OCI-LY1 (cell line): Measurements from ENCODE around the gene CLK3.
A peak's percentile ranks its signal among the peaks of the same experiment; 100 is the strongest.

Experiments used
- H2AFZ ChIP-seq: fragments of 200-600 bp; sonication (generic), shearing (Covaris generic); 2 replicates; pipeline ENCODE4 v1.6.0; 2014; ENCODE audit warnings: antibody characterized with exemption, mild to moderate bottlenecking, low read length
- H3F3A ChIP-seq: fragments of 200-600 bp; sonication (generic), shearing (Covaris generic); 2 replicates; pipeline ENCODE4 v1.6.0; 2014; ENCODE audit warnings: mild to moderate bottlenecking, antibody characterized with exemption, low read length, moderate library complexity; ENCODE audit not compliant: insufficient read depth
- H3K27ac ChIP-seq: fragments of 200-600 bp; sonication (generic); 2 replicates; pipeline ENCODE4 v1.5.1; 2014; ENCODE audit warnings: low read length, mixed run types, mild to moderate bottlenecking, low read depth; ENCODE audit not compliant: poor library complexity, severe bottlenecking
- H3K27me3 ChIP-seq: fragments of 200-600 bp; sonication (generic); 2 replicates; pipeline ENCODE4 v1.6.0; 2014; ENCODE audit warnings: antibody characterized with exemption, mild to moderate bottlenecking, low read length, moderate library complexity; ENCODE audit not compliant: insufficient read depth
- H3K36me3 ChIP-seq: fragments of 200-600 bp; sonication (generic); 2 replicates; pipeline ENCODE4 v1.6.1; 2014; ENCODE audit warnings: mild to moderate bottlenecking, antibody characterized with exemption, low read length, moderate library complexity, mixed read lengths; ENCODE audit not compliant: insufficient read depth
- H3K4me1 ChIP-seq: fragments of 200-600 bp; sonication (generic); 2 replicates; pipeline ENCODE4 v1.5.1; 2014; ENCODE audit warnings: mild to moderate bottlenecking, low read length, moderate library complexity; ENCODE audit not compliant: insufficient read depth, severe bottlenecking
- H3K4me2 ChIP-seq: fragments of 200-600 bp; sonication (generic), shearing (Covaris generic); 2 replicates; pipeline ENCODE4 v1.6.1; 2014; ENCODE audit warnings: low read length
- H3K4me3 ChIP-seq: fragments of 200-600 bp; sonication (generic); 2 replicates; pipeline ENCODE4 v1.5.1; 2014; ENCODE audit warnings: low read length, low read depth, mild to moderate bottlenecking, mixed read lengths; ENCODE audit not compliant: poor library complexity, severe bottlenecking
- H3K79me2 ChIP-seq: fragments of 200-600 bp; shearing (Covaris generic); 2 replicates; pipeline ENCODE4 v1.6.1; 2016; ENCODE audit warnings: mixed run types, low read length, mixed read lengths; ENCODE audit not compliant: insufficient read depth
- H3K9ac ChIP-seq: fragments of 200-600 bp; sonication (generic), shearing (Covaris generic); 2 replicates; pipeline ENCODE4 v1.6.1; 2014; ENCODE audit warnings: mild to moderate bottlenecking, low read length, mixed read lengths
- H3K9me2 ChIP-seq: fragments of 200-600 bp; sonication (generic), shearing (Covaris generic); 2 replicates; pipeline ENCODE4 v1.6.1; 2014; ENCODE audit warnings: low read depth, mild to moderate bottlenecking, low read length, mixed read lengths
- H3K9me3 ChIP-seq: fragments of 200-600 bp; shearing (Covaris generic); 2 replicates; pipeline ENCODE4 v1.6.1; 2014; ENCODE audit warnings: low read length, mixed read lengths
- H4K20me1 ChIP-seq: fragments of 200-600 bp; sonication (generic), shearing (Covaris generic); 2 replicates; pipeline ENCODE4 v1.6.0; 2016; ENCODE audit warnings: mild to moderate bottlenecking, low read length; ENCODE audit not compliant: insufficient read depth
- EZH2 ChIP-seq: fragments of 200-600 bp; sonication (generic), shearing (Covaris generic); IDR thresholded peaks from 2 replicates; pipeline ENCODE4 v1.8.0; 2017; ENCODE audit warnings: borderline replicate concordance, mixed run types, mild to moderate bottlenecking, antibody characterized with exemption, low read length, moderate library complexity, mixed read lengths
- TF ChIP-seq, protein P1 (sequence below): fragments of 200-600 bp; sonication (generic), shearing (Covaris generic); IDR thresholded peaks from 2 replicates; pipeline ENCODE4 v1.5.1; 2017; ENCODE audit warnings: mild to moderate bottlenecking, antibody characterized with exemption, low read length, moderate library complexity, mixed read lengths

Gene CLK3

GRCh38 chr15:74619916-74620635, 4.4 kb downstream of the CLK3 start:
- peaks cover 18% of the 10 kb centered on the region for H3K4me1 ChIP-seq
- TF ChIP-seq EZH2 = no peak
- TF ChIP-seq, protein P1, sequence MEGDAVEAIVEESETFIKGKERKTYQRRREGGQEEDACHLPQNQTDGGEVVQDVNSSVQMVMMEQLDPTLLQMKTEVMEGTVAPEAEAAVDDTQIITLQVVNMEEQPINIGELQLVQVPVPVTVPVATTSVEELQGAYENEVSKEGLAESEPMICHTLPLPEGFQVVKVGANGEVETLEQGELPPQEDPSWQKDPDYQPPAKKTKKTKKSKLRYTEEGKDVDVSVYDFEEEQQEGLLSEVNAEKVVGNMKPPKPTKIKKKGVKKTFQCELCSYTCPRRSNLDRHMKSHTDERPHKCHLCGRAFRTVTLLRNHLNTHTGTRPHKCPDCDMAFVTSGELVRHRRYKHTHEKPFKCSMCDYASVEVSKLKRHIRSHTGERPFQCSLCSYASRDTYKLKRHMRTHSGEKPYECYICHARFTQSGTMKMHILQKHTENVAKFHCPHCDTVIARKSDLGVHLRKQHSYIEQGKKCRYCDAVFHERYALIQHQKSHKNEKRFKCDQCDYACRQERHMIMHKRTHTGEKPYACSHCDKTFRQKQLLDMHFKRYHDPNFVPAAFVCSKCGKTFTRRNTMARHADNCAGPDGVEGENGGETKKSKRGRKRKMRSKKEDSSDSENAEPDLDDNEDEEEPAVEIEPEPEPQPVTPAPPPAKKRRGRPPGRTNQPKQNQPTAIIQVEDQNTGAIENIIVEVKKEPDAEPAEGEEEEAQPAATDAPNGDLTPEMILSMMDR = no peak
- no peaks in the 10 kb centered on the region for H3K27me3 ChIP-seq
- H3K4me3 ChIP-seq = no peak overlapping the region
- no peaks in the 10 kb centered on the region for H3K9me3 ChIP-seq
- no peaks in the 10 kb centered on the region for H3F3A ChIP-seq
- peaks cover 31% of the 10 kb centered on the region for H3K79me2 ChIP-seq
- H3K27ac ChIP-seq = no peak overlapping the region
- H3K36me3 ChIP-seq = peaks cover 57% of the 10 kb centered on the region
- no peak overlapping the region for H3K4me2 ChIP-seq
- H3K9ac ChIP-seq = no peak overlapping the region
- H3K9me2 ChIP-seq = no peaks in the 10 kb centered on the region
- H4K20me1 ChIP-seq = no peaks in the 10 kb centered on the region
- H2AFZ ChIP-seq = no peak overlapping the region

DNA sequence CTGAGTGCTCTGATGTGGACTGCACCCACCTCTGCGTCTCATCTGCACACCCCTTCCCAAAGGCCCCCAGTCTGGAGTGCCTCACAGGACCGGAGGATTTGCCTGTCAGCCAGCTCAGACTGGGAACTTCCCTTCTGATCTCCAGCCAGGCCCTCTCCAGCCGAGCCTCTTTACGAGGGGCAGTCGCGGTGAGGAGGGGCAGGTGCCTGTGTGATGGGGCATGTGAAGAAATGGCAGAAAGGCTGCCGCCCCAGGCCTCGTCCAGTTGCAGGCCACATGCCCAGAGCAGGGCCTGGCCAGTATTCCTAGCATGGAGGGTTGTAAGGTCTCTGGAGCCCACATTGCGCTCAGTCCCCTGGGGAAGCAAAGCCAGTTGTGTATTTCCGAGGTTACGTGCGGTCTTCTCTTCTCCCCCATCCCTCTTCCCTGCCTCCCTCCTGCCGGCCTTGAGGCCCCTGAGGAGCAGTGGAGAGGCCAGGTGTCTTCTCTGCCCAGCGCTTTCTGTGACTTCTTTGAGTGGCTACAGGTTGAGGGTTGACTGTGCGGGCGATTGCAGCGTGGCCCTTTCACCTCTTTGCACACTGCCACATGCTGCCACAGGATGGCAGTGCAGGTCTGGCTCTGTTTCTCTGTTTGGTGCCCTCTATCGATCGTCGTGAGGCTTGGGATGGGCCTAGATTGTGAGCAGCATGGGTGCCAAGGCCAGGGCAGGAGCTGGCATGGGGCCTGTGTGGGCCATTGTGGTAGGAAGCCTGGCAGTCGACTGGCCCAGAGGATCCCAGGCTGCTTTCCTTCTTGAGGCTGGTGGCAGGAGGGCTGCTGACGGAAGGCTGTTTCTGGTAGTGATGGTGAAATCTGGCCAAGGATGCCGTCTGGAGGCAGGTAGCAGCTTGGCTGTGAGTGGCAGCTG, 5.3 kb downstream of the CLK3 start:
- TF ChIP-seq, protein P1 = peak; percentile 100
- TF ChIP-seq EZH2 = no peak
- Histone ChIP-seq H3K79me2 (peaks cover 30% of the 10 kb centered on the region), H3F3A (no peaks in the 10 kb centered on the region), H3K9me3 (no peaks in the 10 kb centered on the region), H3K36me3 (peaks cover 65% of the 10 kb centered on the region), H3K4me2 (no peak overlapping the region), H3K4me3 (no peak overlapping the region), H3K9me2 (no peaks in the 10 kb centered on the region), H4K20me1 (no peaks in the 10 kb centered on the region), H3K27me3 (no peaks in the 10 kb centered on the region), H3K9ac (no peak overlapping the region), H3K4me1 (peaks cover 26% of the 10 kb centered on the region), H2AFZ (no peak overlapping the region), H3K27ac (no peak overlapping the region)

- Histone ChIP-seq H3K9me2 (no peaks in the 10 kb centered on the region), H3K9me3 (no peaks in the 10 kb centered on the region), H3K9ac (no peak overlapping the region), H3K27me3 (no peaks in the 10 kb centered on the region), H3K79me2 (peaks cover 24% of the 10 kb centered on the region), H2AFZ (no peak overlapping the region), H4K20me1 (no peaks in the 10 kb centered on the region), H3K36me3 (peaks cover 71% of the 10 kb centered on the region), H3K27ac (no peak overlapping the region), H3K4me1 (peaks cover 31% of the 10 kb centered on the region), H3F3A (no peaks in the 10 kb centered on the region), H3K4me2 (no peak overlapping the region), H3K4me3 (no peak overlapping the region)
- TF ChIP-seq, protein P1 = no peak
- no peak for TF ChIP-seq EZH2
Observed at GRCh38 chr15:74621546-74621920, 5.9 kb downstream of the CLK3 start.
